ENCODE data around the gene MANBA.
"Not testable (repeated sequence)": the region's sequence is repeated elsewhere in the genome, so short reads cannot be mapped to it uniquely, and the experiment has no call there.

The MANBA gene

GRCh38 chr4:102722740-102723139 is 38.0 kb downstream of the MANBA start:
- no peak overlapping the region for H3K27ac ChIP-seq
- TF ChIP-seq ZFX (IDR thresholded peaks at IDR 0.05; ENCODE audit: borderline replicate concordance): no peak
- TF ChIP-seq CTCF (IDR thresholded peaks at IDR 0.05): no peak

GRCh38 chr4:102718833-102719575 is 41.8 kb downstream of the MANBA start:
- H3K27ac ChIP-seq: not testable (repeated sequence)

DNA sequence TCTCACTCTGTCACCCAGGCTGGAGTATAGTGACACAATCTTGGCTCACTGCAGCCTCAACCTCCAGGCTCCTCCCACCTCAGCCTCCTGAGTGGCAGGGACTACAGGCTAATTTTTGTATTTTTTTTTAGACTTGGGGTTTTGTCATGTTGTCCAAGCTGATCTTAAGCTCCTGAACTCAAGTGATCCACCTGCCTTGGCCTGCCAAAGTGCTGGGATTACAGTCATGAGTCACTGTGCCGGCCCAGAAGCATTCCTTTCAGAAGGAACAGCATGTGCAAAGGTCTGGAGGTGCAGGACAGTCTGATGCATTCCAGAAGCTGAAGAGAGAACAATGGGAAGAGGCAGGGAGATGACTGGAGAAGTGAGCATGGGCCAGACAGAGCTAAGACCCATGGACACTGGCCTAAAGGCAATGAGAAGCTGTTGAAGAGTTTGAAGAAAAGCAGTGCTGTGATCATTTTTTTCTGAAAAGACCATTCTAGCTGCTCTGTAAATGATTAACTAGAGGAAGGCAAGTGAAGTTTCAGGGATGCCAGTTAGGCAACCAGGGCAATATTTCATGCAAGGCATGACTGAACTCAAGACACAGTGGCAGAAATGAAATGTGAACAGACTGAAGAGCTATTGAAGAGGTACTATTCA is 43.2 kb downstream of the MANBA start:
- peak overlapping the region; percentile 12 for H3K27ac ChIP-seq
- TF ChIP-seq ZFX (IDR thresholded peaks at IDR 0.05; ENCODE audit: borderline replicate concordance) (no peak), CTCF (IDR thresholded peaks at IDR 0.05) (no peak)

DNA sequence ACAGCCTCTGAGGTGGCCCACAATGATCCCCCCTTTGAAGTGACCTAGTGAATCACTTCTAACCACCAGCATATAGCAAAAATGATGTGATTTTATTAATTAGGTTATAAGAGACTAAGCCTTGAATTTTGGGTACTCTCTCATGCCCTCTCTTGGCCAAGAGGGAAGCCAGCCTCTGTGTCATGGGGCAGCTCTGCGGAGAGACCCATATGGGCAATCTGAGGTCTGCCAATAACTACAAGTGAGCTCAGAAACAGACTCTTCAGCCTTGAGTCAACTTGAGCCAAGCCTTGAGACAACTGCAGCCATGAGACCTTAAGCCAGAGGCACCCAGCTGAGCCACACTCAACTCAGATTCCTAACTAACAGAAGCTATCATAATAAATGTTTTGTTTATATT is 45.7 kb downstream of the MANBA start:
- no peak overlapping the region for H3K27ac ChIP-seq
- TF ChIP-seq CTCF (IDR thresholded peaks at IDR 0.05) (0 out of 2 replicates have a peak, but pooled peaks have one; percentile 12), ZFX (IDR thresholded peaks at IDR 0.05; ENCODE audit: borderline replicate concordance) (no peak)

DNA sequence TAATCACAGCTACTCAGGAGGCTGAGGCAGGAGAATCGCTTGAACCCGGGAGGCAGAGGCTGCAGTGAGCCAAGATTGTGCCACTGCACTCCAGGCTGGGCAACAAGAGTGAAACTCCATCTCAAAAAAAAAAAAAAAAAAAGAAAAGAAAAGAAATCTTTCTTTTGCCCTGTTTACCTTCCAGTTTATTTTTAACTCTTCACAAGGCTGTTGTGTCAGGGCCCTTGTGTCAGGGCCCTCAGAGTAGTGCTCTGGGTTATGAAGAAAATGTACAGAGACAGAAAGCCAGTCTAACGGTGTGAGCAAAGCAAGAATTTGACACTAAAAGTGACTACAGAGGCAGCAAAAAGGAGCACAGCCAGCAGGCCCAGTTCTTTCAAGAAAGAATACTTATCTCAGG is 47.0 kb downstream of the MANBA start:
- not testable (repeated sequence) for H3K27ac ChIP-seq

GRCh38 chr4:102713096-102713495 is 47.7 kb downstream of the MANBA start:
- TF ChIP-seq CTCF (IDR thresholded peaks at IDR 0.05): no peak
- no peak for TF ChIP-seq ZFX (IDR thresholded peaks at IDR 0.05; ENCODE audit: borderline replicate concordance)
- no peak overlapping the region for H3K27ac ChIP-seq

- no peak overlapping the region for H3K27ac ChIP-seq
- TF ChIP-seq CTCF (IDR thresholded peaks at IDR 0.05) (no peak), ZFX (IDR thresholded peaks at IDR 0.05; ENCODE audit: borderline replicate concordance) (no peak)
These were observed 49.8 kb downstream of the MANBA start for GRCh38 chr4:102710986-102711385.

DNA sequence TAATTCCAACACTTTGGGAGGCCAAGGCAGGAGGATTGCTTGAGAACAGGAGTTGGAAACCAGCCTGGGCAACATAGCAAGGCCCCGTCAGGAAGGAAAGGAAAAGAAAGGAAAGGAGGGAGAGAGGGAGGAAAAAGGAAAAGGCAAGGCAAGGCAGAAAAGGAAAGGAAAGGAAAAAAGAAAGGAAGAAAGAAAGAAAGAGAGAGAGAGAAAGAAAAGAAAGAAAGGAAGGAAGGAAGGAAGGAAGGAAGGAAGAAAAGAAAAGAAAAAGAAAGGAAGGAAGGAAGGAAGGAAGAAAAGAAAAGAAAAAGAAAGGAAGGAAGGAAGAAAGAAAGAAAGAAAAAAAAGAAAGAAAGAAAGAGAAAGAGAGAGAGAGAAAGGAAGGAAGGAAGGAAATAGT is 51.7 kb downstream of the MANBA start:
- H3K27ac ChIP-seq: not testable (repeated sequence)

- no peak for TF ChIP-seq CTCF (IDR thresholded peaks at IDR 0.05)
- H3K27ac ChIP-seq: no peak overlapping the region
These were observed 53.6 kb downstream of the MANBA start for GRCh38 chr4:102707150-102707549.

Data from 22Rv1 (cell line).